Measurements from ENCODE around the gene FBLN7.

DNA sequence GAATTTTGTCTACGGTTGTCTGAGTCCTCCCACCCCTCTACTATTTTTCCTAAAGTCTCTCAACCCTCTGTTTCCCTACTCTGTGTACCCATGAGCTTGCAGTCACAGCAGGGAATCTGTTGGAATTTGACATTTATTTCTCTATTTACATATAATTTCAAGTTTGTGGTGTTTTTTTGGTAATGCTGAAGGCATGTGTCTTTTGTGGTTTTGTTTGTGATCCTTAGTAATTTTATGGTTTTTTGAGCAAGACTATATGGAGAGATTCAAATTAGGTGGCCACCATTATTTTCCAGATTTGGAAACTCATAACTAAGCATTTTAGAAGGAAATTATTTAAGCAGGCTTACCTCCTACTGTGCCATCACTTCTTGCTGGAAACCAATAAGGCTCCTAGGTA, 27.2 kb upstream of the FBLN7 start:
- TF ChIP-seq, protein P1, sequence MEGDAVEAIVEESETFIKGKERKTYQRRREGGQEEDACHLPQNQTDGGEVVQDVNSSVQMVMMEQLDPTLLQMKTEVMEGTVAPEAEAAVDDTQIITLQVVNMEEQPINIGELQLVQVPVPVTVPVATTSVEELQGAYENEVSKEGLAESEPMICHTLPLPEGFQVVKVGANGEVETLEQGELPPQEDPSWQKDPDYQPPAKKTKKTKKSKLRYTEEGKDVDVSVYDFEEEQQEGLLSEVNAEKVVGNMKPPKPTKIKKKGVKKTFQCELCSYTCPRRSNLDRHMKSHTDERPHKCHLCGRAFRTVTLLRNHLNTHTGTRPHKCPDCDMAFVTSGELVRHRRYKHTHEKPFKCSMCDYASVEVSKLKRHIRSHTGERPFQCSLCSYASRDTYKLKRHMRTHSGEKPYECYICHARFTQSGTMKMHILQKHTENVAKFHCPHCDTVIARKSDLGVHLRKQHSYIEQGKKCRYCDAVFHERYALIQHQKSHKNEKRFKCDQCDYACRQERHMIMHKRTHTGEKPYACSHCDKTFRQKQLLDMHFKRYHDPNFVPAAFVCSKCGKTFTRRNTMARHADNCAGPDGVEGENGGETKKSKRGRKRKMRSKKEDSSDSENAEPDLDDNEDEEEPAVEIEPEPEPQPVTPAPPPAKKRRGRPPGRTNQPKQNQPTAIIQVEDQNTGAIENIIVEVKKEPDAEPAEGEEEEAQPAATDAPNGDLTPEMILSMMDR (IDR thresholded peaks at IDR 0.05), result no peak
- TF ChIP-seq POLR2A (IDR thresholded peaks at IDR 0.05) (no peak), POLR2AphosphoS5 (IDR thresholded peaks at IDR 0.05) (no peak)
